Activated naive CD8-positive, alpha-beta T cell treated with anti-CD3 and anti-CD28 coated beads, Interleukin-2, amount 50 U/mL, for 24 hours (primary cell): Measurements from ENCODE around the gene CTRB1.
"Not testable (repeated sequence)": the region's sequence is repeated elsewhere in the genome, so short reads cannot be mapped to it uniquely, and the experiment has no call there.

ENCODE experiments used
- ATAC-seq: fragments of 150-1000 bp; cut with Tn5 transposase; one replicate; pipeline ENCODE4 v1.10.0; 2021
- DNase-seq: peaks from one replicate; pipeline ENCODE4 v3.0.0; 2021
- H3K27ac Mint-ChIP-seq: one replicate; pipeline ENCODE4 v1.8.0; 2021; ENCODE audit warnings: mild to moderate bottlenecking, mixed read lengths
- H3K27me3 Mint-ChIP-seq: one replicate; pipeline ENCODE4 v1.8.0; 2021; ENCODE audit warnings: mixed read lengths
- H3K36me3 Mint-ChIP-seq: one replicate; pipeline ENCODE4 v1.8.0; 2021; ENCODE audit warnings: low read depth, mixed read lengths
- H3K4me1 Mint-ChIP-seq: one replicate; pipeline ENCODE4 v1.8.0; 2021; ENCODE audit warnings: mixed read lengths
- H3K4me3 Mint-ChIP-seq: one replicate; pipeline ENCODE4 v1.8.0; 2021; ENCODE audit warnings: mild to moderate bottlenecking, moderate library complexity, mixed read lengths
- H3K9me3 Mint-ChIP-seq: one replicate; pipeline ENCODE4 v1.8.0; 2021; ENCODE audit warnings: mixed read lengths

Gene CTRB1

GRCh38 chr16:75269358-75269757 is 50.6 kb downstream of the CTRB1 start:
- H3K36me3 Mint-ChIP-seq, H3K27ac Mint-ChIP-seq, ATAC-seq, DNase-seq, H3K9me3 Mint-ChIP-seq, H3K4me3 Mint-ChIP-seq, H3K4me1 Mint-ChIP-seq: not testable (repeated sequence)
- H3K27me3 Mint-ChIP-seq = peaks cover 48% of the 10 kb centered on the region

DNA sequence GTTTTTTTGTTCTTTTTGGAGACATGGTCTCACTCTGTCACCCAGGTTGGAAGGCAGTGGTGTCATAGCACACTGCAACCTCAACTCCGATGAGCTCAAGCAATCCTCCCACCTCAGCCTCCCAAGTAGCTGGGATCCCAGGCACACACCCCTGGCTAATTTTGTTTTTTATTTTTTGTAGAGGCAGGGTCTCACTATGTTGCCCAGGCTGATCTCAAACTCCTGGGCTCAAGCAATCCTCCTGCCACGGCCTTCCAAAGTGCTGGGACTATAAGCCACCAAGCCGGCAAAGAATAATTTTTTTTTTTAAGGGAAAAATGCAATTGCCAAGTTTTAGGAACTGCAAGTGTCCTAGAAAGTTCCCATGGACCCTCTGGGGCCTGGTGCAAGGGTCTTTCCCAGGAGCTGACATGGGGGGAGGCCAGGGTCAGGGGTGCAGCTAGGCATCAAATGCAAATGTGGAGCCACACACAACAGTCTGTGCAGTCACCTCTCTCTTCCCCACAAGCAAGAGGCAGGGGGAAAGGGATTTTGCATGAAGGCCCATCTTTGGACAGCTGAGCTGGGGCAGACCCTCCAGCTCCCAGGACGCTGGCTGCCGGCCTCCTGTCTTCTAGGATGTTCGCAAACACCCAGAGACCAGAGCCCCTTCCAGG is 52.8 kb downstream of the CTRB1 start:
- Mint-ChIP-seq H3K4me1 (no peaks in the 10 kb centered on the region), H3K36me3 (no peaks in the 10 kb centered on the region), H3K27me3 (peaks cover 44% of the 10 kb centered on the region), H3K4me3 (no peak overlapping the region), H3K27ac (no peak overlapping the region), H3K9me3 (no peaks in the 10 kb centered on the region)
- ATAC-seq (no peak), DNase-seq (no peak)

GRCh38 chr16:75272097-75272551 is 53.3 kb downstream of the CTRB1 start:
- Mint-ChIP-seq H3K4me3 (no peak overlapping the region), H3K27me3 (peaks cover 41% of the 10 kb centered on the region), H3K27ac (no peak overlapping the region), H3K4me1 (no peaks in the 10 kb centered on the region), H3K9me3 (no peaks in the 10 kb centered on the region), H3K36me3 (no peaks in the 10 kb centered on the region)
- no peak for ATAC-seq
- no peak for DNase-seq

DNA sequence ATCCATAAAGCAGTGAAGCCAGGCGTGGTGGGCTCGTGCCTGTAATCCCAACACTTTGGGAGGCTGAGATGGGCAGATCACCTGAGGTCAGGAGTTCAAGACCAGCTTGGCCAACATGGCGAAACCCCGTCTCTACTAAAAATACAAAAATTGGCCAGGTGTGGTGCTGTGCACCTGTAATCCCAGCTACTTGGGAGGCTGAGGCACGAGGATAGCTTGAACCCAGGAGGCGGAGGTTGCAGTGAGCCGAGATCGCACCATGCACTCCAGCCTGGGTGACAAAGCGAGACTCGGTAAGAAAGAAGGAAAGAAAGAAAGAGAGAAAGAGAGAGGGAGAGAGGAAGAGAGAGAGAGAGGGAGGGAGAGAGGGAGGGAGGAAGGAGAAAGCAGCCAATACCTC is 53.8 kb downstream of the CTRB1 start:
- H3K27ac Mint-ChIP-seq, H3K4me3 Mint-ChIP-seq, H3K9me3 Mint-ChIP-seq, DNase-seq, H3K4me1 Mint-ChIP-seq, ATAC-seq, H3K36me3 Mint-ChIP-seq: not testable (repeated sequence)
- peaks cover 44% of the 10 kb centered on the region for H3K27me3 Mint-ChIP-seq

- Mint-ChIP-seq H3K4me3 (no peak overlapping the region), H3K27ac (no peak overlapping the region), H3K27me3 (peaks cover 45% of the 10 kb centered on the region), H3K9me3 (no peaks in the 10 kb centered on the region), H3K4me1 (no peaks in the 10 kb centered on the region), H3K36me3 (no peaks in the 10 kb centered on the region)
- ATAC-seq (no peak), DNase-seq (no peak)
Measured at GRCh38 chr16:75273054-75273925, 54.5 kb downstream of the CTRB1 start.
